MCF 10A (cell line): ENCODE measurements around the gene HDAC3. TPM values are rescaled to one million over a fixed set of nuclear protein-coding genes. Genes with fewer than 3 reads are reported as not detected.

Experiments used
- BruUV-seq: library from RNA; stranded (reverse); fragments of 400-500 nt; replicated peaks from 2 replicates; lab custom pipeline; 2021; lab: Mats Ljungman, UMichigan
- CTCF ChIA-PET: fragments of 300-600 bp; sonication (Branson Sonifier 250); formaldehyde crosslinking; extraction: SDS; loops from one replicate; lab custom pipeline; 2021; ENCODE audit warnings: antibody characterized with exemption, inconsistent platforms; lab: Yijun Ruan, JAX
- POLR2A ChIA-PET: fragments of 300-600, 350-650 bp; sonication (Branson Sonifier 250); formaldehyde crosslinking; extraction: SDS; loops from one replicate; lab custom pipeline; 2020; ENCODE audit warnings: antibody characterized with exemption, inconsistent platforms; lab: Yijun Ruan, JAX
- DNase-seq: peaks from one replicate; pipeline ENCODE4 v3.0.0-alpha.2; 2018; ENCODE audit not compliant: unreplicated experiment
- H3K27ac Mint-ChIP-seq: one replicate; pipeline ENCODE4 v1.8.0; 2022; ENCODE audit warnings: mild to moderate bottlenecking, low read depth, mixed read lengths; ENCODE audit not compliant: unreplicated experiment
- H3K27me3 Mint-ChIP-seq: one replicate; pipeline ENCODE4 v1.8.0; 2022; ENCODE audit warnings: mixed read lengths; ENCODE audit not compliant: insufficient read depth, unreplicated experiment
- H3K36me3 Mint-ChIP-seq: one replicate; pipeline ENCODE4 v1.8.0; 2022; ENCODE audit warnings: mild to moderate bottlenecking, moderate library complexity, mixed read lengths; ENCODE audit not compliant: insufficient read depth, unreplicated experiment
- H3K4me1 Mint-ChIP-seq: one replicate; pipeline ENCODE4 v1.8.0; 2022; ENCODE audit warnings: mixed read lengths; ENCODE audit not compliant: insufficient read depth, unreplicated experiment
- H3K4me3 Mint-ChIP-seq: one replicate; pipeline ENCODE4 v1.8.0; 2022; ENCODE audit warnings: mild to moderate bottlenecking, moderate library complexity, mixed read lengths; ENCODE audit not compliant: unreplicated experiment
- H3K9me3 Mint-ChIP-seq: one replicate; pipeline ENCODE4 v1.8.0; 2022; ENCODE audit warnings: mixed read lengths; ENCODE audit not compliant: unreplicated experiment
- intact Hi-C: fragments of 100-400 bp; cut with micrococcal nuclease; formaldehyde crosslinking; loops from 2 replicates; pipeline ENCODE4 v1.14.1; 2022
- total RNA-seq: library from RNA; stranded (reverse); gene quantifications from 2 replicates; pipeline ENCODE4 v1.2.3, GENCODE V29; 2022
- TF ChIP-seq, protein P1 (sequence below): fragments of 200-600 bp; IDR thresholded peaks from one replicate; pipeline ENCODE4 v1.8.0; 2022; ENCODE audit warnings: antibody characterized with exemption, mild to moderate bottlenecking; ENCODE audit not compliant: unreplicated experiment

Gene HDAC3
- total RNA-seq, 1 experiment from 2014 or later, result 83.5 TPM

DNA sequence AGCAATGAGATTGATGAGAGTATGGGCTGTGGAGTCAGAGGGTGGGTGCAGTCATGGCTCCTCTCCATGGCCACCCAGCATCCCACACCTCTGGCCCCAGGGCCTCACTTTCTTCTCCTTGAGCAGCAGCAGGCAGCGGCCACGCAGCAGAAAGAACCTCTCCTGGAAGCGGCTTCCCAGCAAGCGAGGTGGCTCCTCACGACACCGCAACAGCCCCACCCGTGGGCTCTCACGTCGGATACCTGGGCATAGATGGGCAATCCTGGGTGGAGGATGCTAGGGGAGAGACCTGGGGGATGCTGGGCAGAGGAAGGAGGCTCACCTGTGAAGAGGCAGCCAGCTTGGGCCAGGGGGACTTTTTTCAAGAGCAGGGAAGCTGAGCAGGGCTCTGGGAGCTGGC is 19.7 kb upstream of the HDAC3 start:
- Mint-ChIP-seq H3K9me3 (no peaks in the 10 kb centered on the region), H3K4me1 (peaks cover 18% of the 10 kb centered on the region), H3K27ac (no peak overlapping the region), H3K27me3 (no peaks in the 10 kb centered on the region), H3K4me3 (no peak overlapping the region), H3K36me3 (peaks cover 12% of the 10 kb centered on the region)
- POLR2A ChIA-PET, result interaction anchor here (0.5 kb wide), 1 partner anchor 37 kb away, joined by 3 read pairs; the partner anchor contains the start of gene DIAPH1
- BruUV-seq, result no TSS peak
- DNase-seq, result no peak
- CTCF ChIA-PET, result interaction anchor here (0.6 to 4.3 kb wide), 5 partner anchors 8 to 313 kb away, joined by 3 to 29 read pairs (median 5); partner anchors contain the start of genes PCDH1 and RNF14
- TF ChIP-seq, protein P1, sequence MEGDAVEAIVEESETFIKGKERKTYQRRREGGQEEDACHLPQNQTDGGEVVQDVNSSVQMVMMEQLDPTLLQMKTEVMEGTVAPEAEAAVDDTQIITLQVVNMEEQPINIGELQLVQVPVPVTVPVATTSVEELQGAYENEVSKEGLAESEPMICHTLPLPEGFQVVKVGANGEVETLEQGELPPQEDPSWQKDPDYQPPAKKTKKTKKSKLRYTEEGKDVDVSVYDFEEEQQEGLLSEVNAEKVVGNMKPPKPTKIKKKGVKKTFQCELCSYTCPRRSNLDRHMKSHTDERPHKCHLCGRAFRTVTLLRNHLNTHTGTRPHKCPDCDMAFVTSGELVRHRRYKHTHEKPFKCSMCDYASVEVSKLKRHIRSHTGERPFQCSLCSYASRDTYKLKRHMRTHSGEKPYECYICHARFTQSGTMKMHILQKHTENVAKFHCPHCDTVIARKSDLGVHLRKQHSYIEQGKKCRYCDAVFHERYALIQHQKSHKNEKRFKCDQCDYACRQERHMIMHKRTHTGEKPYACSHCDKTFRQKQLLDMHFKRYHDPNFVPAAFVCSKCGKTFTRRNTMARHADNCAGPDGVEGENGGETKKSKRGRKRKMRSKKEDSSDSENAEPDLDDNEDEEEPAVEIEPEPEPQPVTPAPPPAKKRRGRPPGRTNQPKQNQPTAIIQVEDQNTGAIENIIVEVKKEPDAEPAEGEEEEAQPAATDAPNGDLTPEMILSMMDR, result no peak
- intact Hi-C loops, result no loop called here

DNA sequence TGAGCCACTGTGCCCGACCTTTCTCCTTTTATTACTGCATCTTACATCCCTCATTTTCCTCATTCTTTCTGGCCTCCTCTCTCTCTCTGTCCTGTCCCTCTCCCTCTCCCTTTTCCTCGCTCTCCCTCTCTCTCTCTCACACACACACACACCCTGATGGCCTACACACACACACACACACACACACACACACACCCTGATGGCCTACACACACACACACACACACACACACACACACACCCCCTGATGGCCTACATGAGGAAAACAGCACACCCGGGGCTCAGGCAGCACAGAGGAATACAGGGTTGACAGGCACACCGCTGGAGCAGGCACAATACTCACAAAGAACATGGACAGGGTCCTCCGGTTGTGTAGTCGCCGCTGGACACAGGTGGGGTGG is 18.4 kb upstream of the HDAC3 start:
- Mint-ChIP-seq H3K27me3 (no peaks in the 10 kb centered on the region), H3K9me3 (no peaks in the 10 kb centered on the region), H3K36me3 (peaks cover 15% of the 10 kb centered on the region), H3K27ac (no peak overlapping the region), H3K4me1 (peaks cover 31% of the 10 kb centered on the region), H3K4me3 (no peak overlapping the region)
- BruUV-seq, result no TSS peak
- intact Hi-C loops, result no loop called here
- ChIA-PET POLR2A (interaction anchor here (4.6 kb wide), 1 partner anchor 20 kb away, joined by 71 read pairs; the partner anchor contains the start of genes HDAC3 and RELL2), CTCF (interaction anchor here (0.9 kb wide), 1 partner anchor 36 kb away, joined by 4 read pairs; the partner anchor contains the start of gene DIAPH1)
- no peak for DNase-seq
- TF ChIP-seq, protein P1, result no peak

DNA sequence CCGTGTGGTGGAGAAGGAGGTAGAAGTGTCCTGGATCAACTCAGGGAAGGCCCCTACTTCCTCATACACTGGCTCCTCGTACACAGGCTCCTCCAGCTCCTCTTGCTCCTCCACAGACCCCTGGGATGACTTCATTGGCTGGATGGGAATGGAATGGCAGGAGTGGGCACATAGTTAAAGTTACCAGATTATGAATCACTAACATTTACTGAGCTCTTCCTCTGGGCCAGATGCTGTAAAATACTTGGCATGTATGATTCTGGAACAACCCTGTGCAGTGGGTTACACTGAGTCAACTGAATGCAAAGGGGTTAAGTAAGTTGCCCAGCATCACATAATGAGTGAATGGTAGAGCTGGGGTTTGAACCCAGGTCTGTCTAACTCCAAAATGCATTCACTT is 17.6 kb upstream of the HDAC3 start:
- Mint-ChIP-seq H3K27ac (no peak overlapping the region), H3K4me1 (peaks cover 33% of the 10 kb centered on the region), H3K4me3 (no peak overlapping the region), H3K27me3 (no peaks in the 10 kb centered on the region), H3K9me3 (no peaks in the 10 kb centered on the region), H3K36me3 (peaks cover 18% of the 10 kb centered on the region)
- no TSS peak for BruUV-seq
- ChIA-PET POLR2A (interaction anchor here (0.6 to 4.6 kb wide), 2 partner anchors 19 to 39 kb away, joined by 3 to 71 read pairs; partner anchors contain the start of genes HDAC3 and RELL2), CTCF (interaction anchor here (0.6 to 2.7 kb wide), 9 partner anchors 10 to 1005 kb away, joined by 3 to 11 read pairs (median 4); partner anchors contain the start of gene DIAPH1)
- TF ChIP-seq, protein P1, result no peak
- intact Hi-C loops, result no loop called here
- no peak for DNase-seq

DNA sequence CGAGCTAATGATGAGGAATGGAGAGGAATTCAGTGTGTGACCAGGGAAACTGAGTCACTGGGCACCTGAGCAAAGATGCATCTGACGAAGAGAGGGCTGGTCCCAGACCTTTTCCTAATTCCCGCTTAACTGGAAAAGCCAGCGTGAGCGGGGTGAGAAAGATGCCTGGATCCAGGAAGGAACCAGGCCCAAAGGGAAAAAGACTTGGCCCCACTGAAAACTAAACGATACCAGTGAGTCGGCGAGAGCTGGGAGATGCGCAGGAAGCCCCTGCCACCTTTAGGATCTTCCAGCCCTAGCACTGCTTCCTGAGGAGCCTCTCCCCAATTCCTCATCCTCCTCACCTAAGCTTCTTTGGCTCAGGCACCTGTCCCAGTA is 15.1 kb upstream of the HDAC3 start:
- no TSS peak for BruUV-seq
- ChIA-PET POLR2A (interaction anchor here (1.0 to 4.6 kb wide), 8 partner anchors 9 to 317 kb away, joined by 3 to 71 read pairs (median 4); partner anchors contain the start of genes DIAPH1, HDAC3, RELL2 and RNF14), CTCF (interaction anchor here (1.0 to 2.1 kb wide), 6 partner anchors 13 to 309 kb away, joined by 3 to 14 read pairs (median 4); partner anchors contain the start of gene DIAPH1)
- Mint-ChIP-seq H3K9me3 (no peaks in the 10 kb centered on the region), H3K36me3 (peaks cover 24% of the 10 kb centered on the region), H3K4me1 (peaks cover 28% of the 10 kb centered on the region), H3K4me3 (peak overlapping the region; percentile 95), H3K27ac (no peak overlapping the region), H3K27me3 (no peaks in the 10 kb centered on the region)
- TF ChIP-seq, protein P1, result no peak
- DNase-seq, result no peak
- intact Hi-C loops, result no loop called here
